ENCODE measurements around the gene ALG6. TPM values are rescaled to one million over a fixed set of nuclear protein-coding genes. Genes with fewer than 3 reads are reported as not detected.

ALG6 gene
- total RNA-seq, 2 experiments from 2014 or later: 10.6 to 11.2 TPM

- H3K27ac Mint-ChIP-seq: no peak overlapping the region
- Histone ChIP-seq H3K36me3 (ENCODE audit: insufficient read depth, low read length) (peaks cover 10% of the 10 kb centered on the region), H3K4me1 (ENCODE audit: insufficient read depth, low read length) (peaks cover 3% of the 10 kb centered on the region), H3K4me3 (ENCODE audit: low read length) (no peak overlapping the region), H3K27ac (ENCODE audit: low read depth in 1 of 2, low read length in 2 of 2) (no peak overlapping the region), H3K9me3 (ENCODE audit: control insufficient read depth in 1 of 2, insufficient read depth in 1 of 2, low read length in 2 of 2) (no peaks in the 10 kb centered on the region), H3K27me3 (ENCODE audit: control insufficient read depth in 1 of 2, insufficient read depth in 2 of 2, low read length in 2 of 2) (no peaks in the 10 kb centered on the region)
- no peak overlapping the region for H3K4me3 Mint-ChIP-seq
- TF ChIP-seq CTCF (IDR thresholded peaks at IDR 0.05): no peak
- intact Hi-C loops (cut with DNase I, micrococcal nuclease): no loop called here
- H3K27me3 Mint-ChIP-seq: no peaks in the 10 kb centered on the region
- H3K36me3 Mint-ChIP-seq (ENCODE audit: low read depth): peaks cover 64% of the 10 kb centered on the region
- peaks cover 50% of the 10 kb centered on the region for H3K4me1 Mint-ChIP-seq (ENCODE audit: low read depth)
- DNase-seq: no peak
- ChIA-PET CTCF (no interaction called here), POLR2A (no interaction called here)
- no peaks in the 10 kb centered on the region for H3K9me3 Mint-ChIP-seq
- ATAC-seq (ENCODE audit: poor library complexity): no peak
Measured at GRCh38 chr1:63381741-63382140, 14.3 kb downstream of the ALG6 start.

GRCh38 chr1:63401945-63402344 is 34.5 kb downstream of the ALG6 start:
- Mint-ChIP-seq H3K27ac (no peak overlapping the region), H3K9me3 (no peaks in the 10 kb centered on the region), H3K27me3 (no peaks in the 10 kb centered on the region), H3K4me1 (ENCODE audit: low read depth) (peaks cover 3% of the 10 kb centered on the region), H3K4me3 (no peak overlapping the region), H3K36me3 (ENCODE audit: low read depth) (peaks cover 80% of the 10 kb centered on the region)
- H3K27ac ChIP-seq (ENCODE audit: low read depth in 1 of 2, low read length in 2 of 2): no peak overlapping the region
- ATAC-seq (ENCODE audit: poor library complexity): no peak
- H3K4me3 ChIP-seq (ENCODE audit: low read length): no peak overlapping the region
- ChIA-PET CTCF (no interaction called here), POLR2A (no interaction called here)
- no peak for DNase-seq
- intact Hi-C loops (cut with DNase I, micrococcal nuclease): no loop called here
- no peaks in the 10 kb centered on the region for H3K4me1 ChIP-seq (ENCODE audit: insufficient read depth, low read length)
- H3K27me3 ChIP-seq (ENCODE audit: control insufficient read depth in 1 of 2, insufficient read depth in 2 of 2, low read length in 2 of 2): no peaks in the 10 kb centered on the region
- TF ChIP-seq CTCF (IDR thresholded peaks at IDR 0.05): no peak
- H3K36me3 ChIP-seq (ENCODE audit: insufficient read depth, low read length): peaks cover 31% of the 10 kb centered on the region
- no peaks in the 10 kb centered on the region for H3K9me3 ChIP-seq (ENCODE audit: control insufficient read depth in 1 of 2, insufficient read depth in 1 of 2, low read length in 2 of 2)

- Mint-ChIP-seq H3K4me1 (ENCODE audit: low read depth) (peaks cover 3% of the 10 kb centered on the region), H3K27me3 (no peaks in the 10 kb centered on the region), H3K27ac (no peak overlapping the region), H3K4me3 (no peak overlapping the region), H3K36me3 (ENCODE audit: low read depth) (peaks cover 78% of the 10 kb centered on the region), H3K9me3 (no peaks in the 10 kb centered on the region)
- Histone ChIP-seq H3K9me3 (ENCODE audit: control insufficient read depth in 1 of 2, insufficient read depth in 1 of 2, low read length in 2 of 2) (no peaks in the 10 kb centered on the region), H3K27me3 (ENCODE audit: control insufficient read depth in 1 of 2, insufficient read depth in 2 of 2, low read length in 2 of 2) (no peaks in the 10 kb centered on the region), H3K27ac (ENCODE audit: low read depth in 1 of 2, low read length in 2 of 2) (no peak overlapping the region), H3K4me3 (ENCODE audit: low read length) (no peak overlapping the region), H3K36me3 (ENCODE audit: insufficient read depth, low read length) (peaks cover 27% of the 10 kb centered on the region), H3K4me1 (ENCODE audit: insufficient read depth, low read length) (no peaks in the 10 kb centered on the region)
- intact Hi-C loops (cut with DNase I, micrococcal nuclease): no loop called here
- no peak for ATAC-seq (ENCODE audit: poor library complexity)
- TF ChIP-seq CTCF (IDR thresholded peaks at IDR 0.05): no peak
- no peak for DNase-seq
- ChIA-PET CTCF (no interaction called here), POLR2A (no interaction called here)
Measured at GRCh38 chr1:63403386-63403785, 36.0 kb downstream of the ALG6 start.

Data from CD4-positive, alpha-beta T cell (primary cell).